ENCODE data around the gene F2R.

- TF ChIP-seq EZH2phosphoT487 (IDR thresholded peaks at IDR 0.05) (no peak), EZH2 (IDR thresholded peaks at IDR 0.05) (no peak)
Observed at GRCh38 chr5:76691467-76692273, 24.3 kb upstream of the F2R start.
